ENCODE data around the gene PCSK6. TPM values are rescaled to one million over a fixed set of nuclear protein-coding genes. Genes with fewer than 3 reads are reported as not detected.

PCSK6 gene
- total RNA-seq, 1 donor from 2014 or later, result 8.4 TPM

GRCh38 chr15:101439285-101439919 is 50.1 kb downstream of the PCSK6 start:
- no peak for TF ChIP-seq CTCF (IDR thresholded peaks at IDR 0.05; ENCODE audit: insufficient read depth, low read length, poor library complexity, severe bottlenecking)
- Histone ChIP-seq H3K4me3 (ENCODE audit: low read depth, low read length) (no peak overlapping the region), H3K36me3 (ENCODE audit: control insufficient read depth, insufficient read depth, low read length) (no peaks in the 10 kb centered on the region), H3K27me3 (ENCODE audit: control insufficient read depth, insufficient read depth, low read length) (no peaks in the 10 kb centered on the region)
- no peak for DNase-seq (ENCODE audit: low read depth)

- Histone ChIP-seq H3K4me3 (ENCODE audit: low read depth, low read length) (no peak overlapping the region), H3K36me3 (ENCODE audit: control insufficient read depth, insufficient read depth, low read length) (no peaks in the 10 kb centered on the region), H3K27me3 (ENCODE audit: control insufficient read depth, insufficient read depth, low read length) (no peaks in the 10 kb centered on the region)
- no peak for TF ChIP-seq CTCF (IDR thresholded peaks at IDR 0.05; ENCODE audit: insufficient read depth, low read length, poor library complexity, severe bottlenecking)
- no peak for DNase-seq (ENCODE audit: low read depth)
These were observed 50.8 kb downstream of the PCSK6 start for GRCh38 chr15:101438482-101439284.

DNA sequence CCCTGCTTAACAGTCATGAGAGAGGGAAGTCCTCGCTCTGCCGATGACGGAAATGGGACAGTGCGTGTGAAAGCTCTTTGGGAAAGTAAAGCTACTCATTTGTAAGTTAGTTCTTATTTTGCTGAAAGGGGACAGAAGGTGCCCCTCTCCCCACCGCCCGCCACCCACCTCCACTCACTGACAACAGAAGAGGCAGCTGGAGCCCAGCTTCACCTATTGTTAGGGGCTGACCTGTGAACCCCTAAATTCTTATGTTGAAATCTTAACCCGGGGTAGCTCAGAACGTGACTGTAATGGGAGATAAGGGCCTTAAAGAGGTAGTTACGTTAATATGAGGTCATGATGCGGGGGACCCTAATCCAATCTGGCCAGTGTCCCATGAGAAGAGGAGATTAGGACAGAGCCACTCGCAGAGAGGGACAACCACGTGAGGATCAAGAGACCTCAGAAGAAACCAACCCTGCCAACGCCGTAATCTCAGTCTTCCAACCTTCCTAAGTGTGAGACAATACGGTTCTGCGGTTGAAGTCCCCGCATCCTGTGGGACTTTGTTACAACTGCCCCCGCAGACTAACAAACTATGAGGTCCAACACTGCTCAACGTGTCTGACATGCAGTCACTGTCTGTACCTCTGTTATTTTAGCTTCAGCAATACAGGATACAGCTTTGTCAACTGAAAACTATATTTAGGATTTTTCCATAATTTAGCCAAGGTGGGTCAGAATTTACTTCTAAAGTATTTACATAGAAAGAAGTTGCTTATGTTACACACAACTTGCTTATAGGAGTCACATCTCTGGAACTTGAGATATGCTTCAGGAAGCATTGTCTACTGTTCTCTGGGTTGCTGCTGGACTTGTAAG is 51.7 kb downstream of the PCSK6 start:
- Histone ChIP-seq H3K27me3 (ENCODE audit: control insufficient read depth, insufficient read depth, low read length) (no peaks in the 10 kb centered on the region), H3K36me3 (ENCODE audit: control insufficient read depth, insufficient read depth, low read length) (no peaks in the 10 kb centered on the region), H3K4me3 (ENCODE audit: low read depth, low read length) (no peak overlapping the region)
- TF ChIP-seq CTCF (IDR thresholded peaks at IDR 0.05; ENCODE audit: insufficient read depth, low read length, poor library complexity, severe bottlenecking), result no peak
- DNase-seq (ENCODE audit: low read depth), result no peak

GRCh38 chr15:101437209-101437608 is 52.3 kb downstream of the PCSK6 start:
- Histone ChIP-seq H3K4me3 (ENCODE audit: low read depth, low read length) (no peak overlapping the region), H3K27me3 (ENCODE audit: control insufficient read depth, insufficient read depth, low read length) (no peaks in the 10 kb centered on the region), H3K36me3 (ENCODE audit: control insufficient read depth, insufficient read depth, low read length) (no peaks in the 10 kb centered on the region)
- no peak for TF ChIP-seq CTCF (IDR thresholded peaks at IDR 0.05; ENCODE audit: insufficient read depth, low read length, poor library complexity, severe bottlenecking)
- no peak for DNase-seq (ENCODE audit: low read depth)

DNA sequence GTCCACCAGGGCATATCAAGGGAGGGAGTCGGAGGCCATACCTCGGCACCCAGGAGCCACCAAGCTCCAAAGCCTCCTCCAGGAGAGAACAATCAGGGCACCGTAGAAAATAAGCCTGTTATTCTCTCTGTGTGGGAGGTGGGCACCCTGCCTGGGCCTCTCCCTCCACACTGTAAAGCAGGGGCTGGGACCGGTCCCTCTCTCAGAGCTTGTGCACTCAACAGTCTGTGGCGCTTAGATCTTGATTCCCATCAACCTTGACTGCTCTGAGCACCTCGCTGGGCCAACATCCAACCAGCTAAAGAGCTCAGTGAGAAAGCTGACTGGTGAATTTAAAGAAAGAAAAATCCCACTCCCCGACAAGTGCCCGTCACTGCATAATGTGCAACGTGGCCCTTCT is 53.0 kb downstream of the PCSK6 start:
- no peak for TF ChIP-seq CTCF (IDR thresholded peaks at IDR 0.05; ENCODE audit: insufficient read depth, low read length, poor library complexity, severe bottlenecking)
- Histone ChIP-seq H3K27me3 (ENCODE audit: control insufficient read depth, insufficient read depth, low read length) (no peaks in the 10 kb centered on the region), H3K4me3 (ENCODE audit: low read depth, low read length) (no peak overlapping the region), H3K36me3 (ENCODE audit: control insufficient read depth, insufficient read depth, low read length) (no peaks in the 10 kb centered on the region)
- DNase-seq (ENCODE audit: low read depth), result no peak

Data from kidney epithelial cell (primary cell).